NCI-H82 treated with DMSO at 0.1 percent for 48 hours (cell line): Measurements from ENCODE around the gene OR2T8.
A peak's percentile ranks its signal among the peaks of the same experiment; 100 is the strongest.

ENCODE experiments used
- DNase-seq: peaks from one replicate; lab custom pipeline; 2025; ENCODE audit not compliant: unreplicated experiment; lab: John Stamatoyannopoulos, UW

OR2T8 gene, protein sequence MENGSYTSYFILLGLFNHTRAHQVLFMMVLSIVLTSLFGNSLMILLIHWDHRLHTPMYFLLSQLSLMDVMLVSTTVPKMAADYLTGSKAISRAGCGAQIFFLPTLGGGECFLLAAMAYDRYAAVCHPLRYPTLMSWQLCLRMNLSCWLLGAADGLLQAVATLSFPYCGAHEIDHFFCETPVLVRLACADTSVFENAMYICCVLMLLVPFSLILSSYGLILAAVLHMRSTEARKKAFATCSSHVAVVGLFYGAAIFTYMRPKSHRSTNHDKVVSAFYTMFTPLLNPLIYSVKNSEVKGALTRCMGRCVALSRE

DNA sequence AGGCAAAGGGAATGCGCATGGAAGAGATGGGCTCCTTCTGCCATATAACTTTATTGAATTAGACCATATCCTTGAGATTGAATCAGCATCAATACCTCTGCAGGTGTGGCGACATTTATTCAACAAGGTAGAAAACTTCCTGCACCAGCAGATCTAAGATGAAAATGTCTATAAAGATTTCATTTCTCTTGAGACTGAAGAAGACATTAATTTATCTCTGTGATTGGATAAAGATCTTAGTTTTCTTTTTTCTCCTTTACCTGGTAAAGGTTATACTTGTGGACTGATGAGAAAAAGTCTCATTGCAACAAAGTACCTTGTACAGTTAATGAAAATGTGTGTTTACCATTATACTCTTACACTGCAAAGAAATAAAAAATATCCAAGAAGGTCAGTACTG is at the start of gene OR2T8:
Gene OR2T8 (plus strand): TSS at position 301 of the 400 bp plus-strand sequence. CDS start 766 bp downstream, outside the sequence.
- DNase-seq: no peak

DNA sequence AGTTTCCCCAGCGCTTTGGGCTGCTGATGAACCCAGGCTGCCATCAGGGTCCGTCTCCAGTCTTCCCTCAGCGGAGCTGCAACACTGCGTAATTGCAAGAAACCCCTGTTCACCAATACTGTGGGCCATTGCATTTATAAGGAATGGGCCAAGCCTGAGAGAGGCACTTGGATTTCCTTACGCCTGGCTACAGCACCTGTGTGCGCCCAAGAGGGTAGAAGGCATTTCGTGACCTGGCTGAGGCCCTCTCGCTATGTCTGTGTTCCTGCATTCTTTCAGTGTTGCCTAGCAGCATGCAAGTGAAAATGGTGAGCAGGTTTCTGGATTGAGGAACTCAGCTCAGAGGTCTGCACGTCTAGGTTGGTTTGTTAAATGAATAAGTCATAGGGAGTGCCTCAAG is 36.7 kb upstream of the OR2T8 start:
- no peak for DNase-seq

DNA sequence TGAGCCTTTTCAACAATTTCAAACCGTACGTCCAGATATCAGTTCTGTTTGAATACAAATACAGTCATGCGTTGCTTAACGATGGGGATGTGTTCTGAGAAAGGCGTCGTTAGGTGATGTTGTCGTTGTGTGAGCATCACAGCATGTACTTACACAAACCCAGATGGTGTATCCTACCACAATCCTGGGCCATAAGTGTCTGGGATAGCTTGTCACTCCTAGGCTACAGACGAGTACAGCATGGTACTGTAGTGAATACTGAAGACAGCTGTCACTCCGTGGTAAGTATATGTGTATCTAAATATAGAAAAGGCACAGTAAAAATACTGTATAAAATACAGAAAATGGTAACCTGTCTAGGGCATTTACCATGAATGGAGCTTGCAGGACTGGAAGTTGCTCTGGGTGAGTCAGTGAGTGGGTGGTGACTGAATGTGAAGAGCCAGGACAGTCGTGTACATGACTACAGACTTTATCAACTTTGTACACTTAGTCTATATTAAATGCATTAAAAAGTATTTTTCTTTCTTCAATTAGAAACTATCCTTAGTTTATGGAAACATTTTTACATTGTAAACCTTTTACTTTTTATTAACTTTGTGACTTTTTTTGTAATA is 35.1 kb upstream of the OR2T8 start:
- DNase-seq: no peak

DNA sequence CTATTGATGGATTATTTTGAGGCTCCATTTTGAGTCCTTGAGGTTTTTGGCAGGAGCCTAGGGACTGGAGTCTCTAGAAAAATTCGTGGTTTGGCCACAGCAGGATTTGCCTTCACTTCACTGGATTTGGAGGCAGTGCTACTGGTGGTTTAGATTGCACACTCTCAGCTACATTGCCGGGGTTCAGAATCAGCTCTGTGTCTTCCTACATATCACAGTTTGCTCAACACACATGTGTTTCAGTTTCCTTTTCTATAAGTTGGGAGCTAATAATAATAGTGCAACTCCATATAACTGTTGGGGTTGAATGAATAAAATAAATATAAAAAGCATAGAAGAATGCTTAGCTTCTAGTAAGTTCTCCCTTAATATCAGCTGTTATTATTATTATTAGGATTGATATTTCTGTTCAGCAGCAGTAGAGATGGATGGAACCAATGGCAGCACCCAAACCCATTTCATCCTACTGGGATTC is 24.9 kb upstream of the OR2T8 start, which contains the start of gene OR2W3:
Gene OR2W3 (plus strand): TSS at position 425 of the 475 bp plus-strand sequence. CDS start 0 bp downstream, at position 425.
- DNase-seq: no peak

DNA sequence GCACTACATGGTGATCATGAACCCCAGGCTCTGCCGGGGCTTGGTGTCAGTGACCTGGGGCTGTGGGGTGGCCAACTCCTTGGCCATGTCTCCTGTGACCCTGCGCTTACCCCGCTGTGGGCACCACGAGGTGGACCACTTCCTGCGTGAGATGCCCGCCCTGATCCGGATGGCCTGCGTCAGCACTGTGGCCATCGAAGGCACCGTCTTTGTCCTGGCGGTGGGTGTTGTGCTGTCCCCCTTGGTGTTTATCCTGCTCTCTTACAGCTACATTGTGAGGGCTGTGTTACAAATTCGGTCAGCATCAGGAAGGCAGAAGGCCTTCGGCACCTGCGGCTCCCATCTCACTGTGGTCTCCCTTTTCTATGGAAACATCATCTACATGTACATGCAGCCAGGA is 24.1 kb upstream of the OR2T8 start:
- no peak for DNase-seq

DNA sequence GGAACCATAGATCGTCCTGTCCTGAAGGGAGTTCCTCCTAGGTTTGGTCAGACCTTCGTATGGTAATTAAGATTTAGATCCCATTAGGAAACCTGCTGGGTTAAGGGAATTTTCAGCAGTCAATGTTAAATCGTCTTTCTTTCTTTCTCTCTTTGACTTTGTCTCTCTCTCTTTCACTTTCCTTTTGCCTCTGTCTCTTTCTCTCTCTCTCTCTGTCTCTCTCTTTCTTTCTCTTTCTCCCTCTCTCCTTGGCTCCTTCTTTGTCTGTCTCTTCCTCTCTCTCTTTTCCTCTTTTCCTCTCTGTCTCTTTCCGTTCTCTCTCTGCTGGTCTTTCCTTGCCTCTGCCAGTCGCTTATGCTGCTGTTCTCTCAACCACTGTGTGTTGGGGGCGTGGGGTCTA is 15.9 kb upstream of the OR2T8 start:
- DNase-seq: no peak

DNA sequence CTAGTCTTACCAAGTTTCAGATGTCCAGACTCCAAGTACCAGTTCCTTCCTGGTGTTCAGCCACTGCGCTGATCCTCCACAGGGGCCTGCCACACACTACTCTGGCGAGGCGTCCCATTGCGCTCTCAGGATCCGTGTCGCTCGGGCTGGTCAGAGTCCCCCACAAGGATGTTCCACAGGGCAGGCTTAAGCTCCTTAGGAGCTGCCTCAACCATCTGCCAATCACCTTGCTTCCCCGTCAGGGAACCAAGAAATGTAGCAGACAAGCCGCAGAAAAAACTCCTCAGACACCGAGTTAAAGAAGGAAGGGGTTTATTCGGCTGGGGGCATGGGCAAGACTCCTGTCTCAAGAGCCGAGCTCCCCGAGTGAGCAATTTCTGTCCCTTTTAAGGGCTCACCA is 14.9 kb upstream of the OR2T8 start:
- no peak for DNase-seq

DNA sequence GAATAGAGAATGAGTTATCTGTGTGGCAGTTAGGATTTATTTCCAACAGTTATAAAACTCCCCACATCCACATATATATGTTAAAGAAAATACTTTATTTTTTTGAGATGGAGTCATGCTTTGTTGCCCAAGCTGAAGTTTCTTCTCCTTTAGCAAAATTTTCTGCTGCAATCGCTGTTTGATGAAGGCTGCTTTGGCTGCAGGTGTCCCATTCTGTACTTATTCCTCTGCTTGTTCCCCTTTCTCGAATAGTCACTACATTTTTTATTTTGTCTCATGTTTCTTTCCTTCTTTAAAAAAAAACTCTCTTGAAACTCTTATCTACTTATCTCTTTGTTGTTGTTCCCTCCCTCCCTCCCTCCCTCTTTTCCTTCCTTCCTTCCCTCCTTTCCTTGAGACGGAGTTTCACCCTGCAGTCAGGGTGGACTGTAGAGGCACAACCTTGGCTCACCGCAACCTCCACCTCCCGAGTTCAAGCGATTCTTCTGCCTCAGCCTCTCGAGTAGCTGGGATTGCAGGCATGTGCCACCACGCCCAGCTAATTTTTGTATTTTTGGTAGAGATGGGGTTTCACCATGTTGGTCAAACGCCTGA is 14.0 kb upstream of the OR2T8 start:
- DNase-seq: no peak

DNA sequence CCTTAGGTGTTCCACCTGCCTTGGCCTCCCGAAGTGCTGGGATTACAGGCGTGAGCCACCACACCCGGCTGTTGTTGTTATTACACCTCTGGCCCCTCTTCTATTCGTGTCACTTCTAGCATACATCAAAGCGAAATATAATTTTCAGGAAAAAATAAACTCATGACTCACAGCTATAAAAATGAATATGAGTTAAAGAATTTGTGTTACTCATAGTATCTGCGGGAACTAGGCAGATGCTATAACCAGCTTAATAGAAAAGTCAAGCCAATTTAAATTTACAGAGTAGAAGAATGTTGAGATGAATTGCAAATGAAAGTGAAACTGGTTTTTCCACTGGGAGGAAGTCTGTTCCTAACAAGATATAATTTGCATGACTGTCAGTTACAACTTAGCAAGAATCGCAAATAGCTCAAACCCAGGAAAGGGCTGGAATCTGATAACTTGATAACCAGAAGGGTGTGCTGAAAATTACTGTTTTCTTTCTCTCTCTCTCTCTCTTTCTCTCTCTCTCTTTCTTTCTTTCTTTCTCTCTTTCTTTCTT is 13.5 kb upstream of the OR2T8 start:
- DNase-seq: no peak

DNA sequence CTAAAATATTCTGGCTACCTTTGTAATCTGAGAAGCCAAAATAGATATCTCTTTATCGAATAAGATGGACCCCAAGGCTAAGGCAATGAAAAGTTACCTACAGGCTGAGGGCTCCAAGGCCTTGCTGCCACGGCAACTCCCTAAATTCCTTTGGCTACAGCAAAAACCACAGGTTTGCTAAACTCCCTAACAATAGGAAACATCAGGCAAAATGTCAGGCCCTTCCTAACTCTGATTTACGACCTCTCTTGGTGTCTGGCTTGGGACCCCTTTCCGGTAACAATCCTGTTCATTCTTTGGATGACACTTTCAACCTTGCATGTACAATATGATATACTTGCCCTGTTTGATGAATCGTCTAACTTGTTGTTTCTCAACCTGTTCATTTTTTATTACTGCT is 11.3 kb upstream of the OR2T8 start:
- no peak for DNase-seq

DNA sequence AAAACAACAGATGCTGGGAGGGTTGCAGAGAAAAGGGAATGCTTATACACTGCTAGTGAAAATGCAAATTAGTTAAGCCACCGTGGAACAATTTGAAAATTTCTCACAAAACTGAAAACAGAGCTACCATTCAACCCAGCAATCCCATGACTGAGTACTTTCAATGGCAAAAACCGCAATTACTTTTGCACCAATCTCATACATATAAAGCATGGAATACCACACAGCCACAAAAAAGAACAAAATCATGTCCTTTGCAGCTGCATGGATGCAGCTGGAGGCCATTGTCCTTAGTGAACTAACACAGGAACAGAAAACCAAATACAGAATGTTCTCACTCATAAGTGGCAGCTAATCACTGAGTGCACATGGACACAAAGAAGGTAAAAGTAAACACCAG is 6.3 kb upstream of the OR2T8 start:
- no peak for DNase-seq

DNA sequence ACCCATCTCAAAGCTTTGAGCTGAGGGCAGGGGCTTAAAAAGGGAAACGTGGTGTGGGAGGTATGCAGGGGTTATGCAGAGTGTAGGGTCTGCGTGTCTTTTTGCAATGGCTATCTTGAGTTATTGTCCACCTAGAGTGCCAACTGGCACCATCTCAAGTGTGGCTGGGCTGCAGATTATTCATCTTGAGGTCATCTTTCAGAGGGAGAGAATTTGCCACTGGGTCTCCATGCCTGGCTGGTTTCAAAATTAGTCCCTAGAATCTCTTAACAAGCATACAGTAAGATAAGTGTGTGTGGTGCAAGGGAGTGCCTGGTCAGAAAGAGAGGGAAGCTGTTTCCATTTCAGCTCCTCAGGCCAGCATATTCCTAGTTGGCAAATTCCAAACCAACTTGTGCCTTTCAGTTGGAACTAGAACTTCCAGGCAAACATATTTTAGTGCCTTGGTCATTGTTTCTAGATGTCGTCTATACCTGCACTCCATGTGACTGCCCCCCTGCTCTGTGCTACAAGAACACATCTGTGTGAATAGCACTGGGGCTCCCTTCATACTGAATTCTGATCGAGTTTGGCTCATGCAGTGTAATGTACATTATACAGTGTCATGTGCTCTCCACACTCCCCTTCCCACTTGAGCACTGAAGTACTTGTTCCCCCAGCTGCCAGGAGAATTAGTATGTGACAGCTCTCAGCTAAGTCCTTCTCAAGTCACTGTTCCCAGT is 5.0 kb upstream of the OR2T8 start:
- DNase-seq: no peak

DNA sequence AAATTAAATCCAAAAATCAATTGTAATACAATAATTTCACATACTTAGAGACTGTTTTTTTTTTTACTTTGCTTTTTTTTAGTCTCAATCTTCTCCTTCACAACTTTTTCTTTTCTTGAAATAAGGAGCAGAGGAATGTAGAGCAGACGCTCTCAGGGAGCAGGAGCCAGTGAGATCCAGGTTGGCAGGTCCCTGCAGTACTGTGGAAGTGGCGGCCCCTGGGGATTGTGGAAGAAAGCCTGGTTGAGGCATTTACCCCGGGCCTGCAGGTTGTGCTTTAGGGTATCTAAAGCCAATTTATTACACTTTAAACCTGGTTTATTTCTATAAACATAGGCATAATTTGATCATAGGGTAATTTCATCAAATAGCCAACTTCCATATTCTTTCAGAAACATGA is 3.9 kb downstream of the OR2T8 start:
- DNase-seq: no peak

DNA sequence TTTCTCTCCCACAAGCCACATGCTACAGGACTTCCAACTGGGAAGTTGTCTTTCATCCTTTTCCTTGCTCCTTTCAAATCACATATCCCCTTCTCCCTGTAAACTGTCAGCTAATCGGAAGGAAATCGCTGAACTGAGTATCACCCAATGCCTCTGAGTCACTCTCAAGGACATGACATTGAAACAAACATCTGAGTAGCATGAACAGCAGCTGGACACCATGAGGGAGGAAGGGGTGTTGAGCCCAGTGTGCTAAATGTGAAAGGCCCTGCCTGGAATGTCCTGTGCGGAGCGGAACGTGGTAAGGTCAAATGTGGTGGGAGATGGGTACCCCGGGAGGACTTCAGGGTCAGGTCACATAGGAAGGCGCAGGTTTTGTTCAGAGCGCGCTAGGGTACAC is 4.8 kb downstream of the OR2T8 start, which contains the start of gene OR2AJ1:
Gene OR2AJ1 (plus strand): TSS at position 22 of the 400 bp plus-strand sequence. CDS start 8,880 bp downstream, outside the sequence.
- no peak for DNase-seq

DNA sequence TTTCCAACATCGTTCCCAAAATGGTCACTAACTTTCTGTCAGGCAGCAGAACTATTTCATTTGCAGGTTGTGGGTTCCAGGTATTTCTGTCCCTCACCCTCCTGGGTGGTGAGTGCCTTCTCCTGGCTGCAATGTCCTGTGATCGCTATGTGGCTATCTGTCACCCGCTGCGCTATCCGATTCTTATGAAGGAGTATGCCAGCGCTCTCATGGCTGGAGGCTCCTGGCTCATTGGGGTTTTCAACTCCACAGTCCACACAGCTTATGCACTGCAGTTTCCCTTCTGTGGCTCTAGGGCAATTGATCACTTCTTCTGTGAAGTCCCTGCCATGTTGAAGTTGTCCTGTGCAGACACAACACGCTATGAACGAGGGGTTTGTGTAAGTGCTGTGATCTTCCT is 13.9 kb downstream of the OR2T8 start:
- DNase-seq: no peak

DNA sequence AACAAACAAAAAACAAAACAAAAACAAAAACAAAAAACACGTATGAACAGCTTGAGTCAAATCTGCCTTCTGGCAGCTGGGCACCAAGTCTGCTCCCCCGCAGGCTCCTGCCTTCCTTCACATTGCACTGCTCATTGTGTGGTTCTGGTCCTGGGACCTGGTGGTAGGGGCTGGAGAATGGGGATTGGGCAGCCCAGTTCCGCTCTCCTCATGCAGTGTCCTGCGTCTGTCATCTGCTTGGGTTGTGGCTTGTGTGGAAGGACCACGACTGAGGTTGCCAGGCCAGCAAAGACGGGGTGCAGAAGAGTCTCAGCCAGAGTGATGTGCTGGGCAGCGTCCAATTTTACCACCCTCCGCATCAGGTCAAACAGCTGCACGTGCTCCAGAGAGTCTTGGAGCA is 15.7 kb downstream of the OR2T8 start:
- DNase-seq: no peak

DNA sequence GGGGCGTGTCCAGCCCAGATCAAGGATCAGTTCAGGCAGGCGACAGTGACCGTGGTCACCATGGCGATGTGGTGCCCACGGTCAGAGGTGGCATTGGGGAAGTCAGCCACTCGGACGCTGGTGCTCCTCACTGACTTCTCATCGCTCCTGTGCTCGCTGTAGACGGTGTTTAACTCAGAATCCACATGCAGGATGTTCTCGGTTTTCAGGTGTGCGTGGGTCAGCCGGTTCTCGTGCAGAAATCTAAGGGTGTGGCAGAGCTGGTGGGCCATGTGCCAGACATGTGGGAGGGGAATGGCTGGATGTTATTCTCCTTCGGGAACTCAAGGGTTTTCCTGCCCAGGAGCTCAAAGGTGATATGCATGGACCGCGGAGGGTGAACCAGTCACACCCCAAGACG is 16.4 kb downstream of the OR2T8 start:
- no peak for DNase-seq

DNA sequence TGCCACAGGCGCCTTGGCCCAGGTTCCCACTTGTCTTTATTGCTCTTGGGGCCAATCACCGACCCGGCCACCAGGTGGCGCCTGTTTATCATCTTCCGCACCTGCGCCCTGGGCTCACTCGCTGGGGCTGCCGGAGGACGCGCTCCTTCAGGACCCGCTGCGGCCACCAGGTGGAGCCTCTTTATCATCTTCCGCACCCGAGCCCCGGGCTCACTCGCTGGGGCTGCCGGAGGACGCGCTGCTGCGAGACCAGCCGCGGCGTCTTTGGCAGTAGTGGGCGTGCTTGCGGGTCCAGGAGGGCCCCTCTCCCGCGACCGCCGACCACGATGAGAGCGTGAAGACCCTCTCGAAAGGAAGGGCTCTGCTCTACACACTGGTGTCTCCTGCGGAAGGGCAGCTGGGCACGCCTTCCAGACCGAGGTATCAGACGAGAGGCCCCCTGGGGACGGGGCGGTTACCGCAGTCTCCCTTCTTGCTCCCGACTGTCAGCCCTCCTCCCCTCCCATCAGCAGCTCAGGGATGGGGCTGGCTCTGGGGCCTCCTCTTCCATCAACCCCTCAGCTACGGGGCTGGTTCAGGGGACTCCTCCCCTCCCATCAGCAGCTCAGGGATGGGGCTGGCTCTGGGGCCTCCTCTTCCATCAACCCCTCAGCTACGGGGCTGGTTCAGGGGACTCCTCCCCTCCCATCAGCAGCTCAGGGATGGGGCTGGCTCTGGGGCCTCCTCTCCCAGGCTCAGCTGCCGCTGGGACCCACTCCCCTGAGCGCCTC is 17.1 kb downstream of the OR2T8 start:
- peak; percentile 31 for DNase-seq

DNA sequence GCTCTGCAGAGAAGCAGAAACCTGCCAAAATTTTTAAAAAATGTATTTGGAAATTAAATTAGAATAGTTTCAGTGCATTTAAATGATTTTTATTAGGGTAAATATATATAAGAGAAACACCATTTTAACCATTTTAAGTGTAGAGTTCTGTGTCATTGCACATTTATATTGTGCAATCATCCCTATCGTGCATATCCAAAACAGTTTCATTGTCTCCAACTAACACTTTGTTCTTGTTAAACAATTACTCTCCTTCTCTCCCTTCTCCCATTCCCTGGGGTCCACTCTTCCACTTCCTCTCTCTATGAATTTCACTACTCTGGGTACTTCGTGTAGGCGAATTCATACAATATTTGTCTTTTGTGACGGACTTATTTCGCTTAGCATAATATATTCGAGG is 22.6 kb downstream of the OR2T8 start:
- DNase-seq: no peak

DNA sequence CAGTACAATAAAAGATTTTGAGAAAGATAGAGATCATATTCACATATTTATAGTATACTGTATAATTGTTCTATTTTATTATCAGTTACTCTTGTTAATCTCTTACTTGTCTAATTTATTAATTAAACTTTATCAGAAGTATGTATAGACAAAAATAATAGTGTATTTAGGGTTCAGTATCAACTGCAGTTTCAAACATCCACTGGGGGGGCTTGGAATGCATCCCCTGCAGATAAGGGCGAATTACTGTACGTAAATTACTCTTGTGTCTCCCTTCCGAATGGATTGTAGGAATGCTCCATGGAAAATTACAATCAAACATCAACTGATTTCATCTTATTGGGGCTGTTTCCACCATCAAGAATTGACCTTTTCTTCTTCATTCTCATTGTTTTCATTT is 28.5 kb downstream of the OR2T8 start, which contains the start of gene OR2L8:
Gene OR2L8 (plus strand): TSS at position 301 of the 400 bp plus-strand sequence. CDS start 0 bp downstream, at position 301.
- no peak for DNase-seq
